Right atrium auricular region (tissue), 2 donors: ENCODE measurements around the gene SCAPER. TPM values are rescaled to one million over a fixed set of nuclear protein-coding genes. Genes with fewer than 3 reads are reported as not detected.
"Not testable (repeated sequence)": the region's sequence is repeated elsewhere in the genome, so short reads cannot be mapped to it uniquely, and the experiment has no call there.

Experiments used
- DNase-seq: peaks from one replicate; pipeline ENCODE4 v3.0.0-alpha.2; 2019; ENCODE audit warnings: low spot score
- H3K27ac ChIP-seq, 2 donors: fragments of 200-600 bp; sonication (generic); 1 replicate in 1 of 2; 2 replicates in 1 of 2; pipeline ENCODE4 v1.5.1; 2016 to 2019
- H3K27me3 ChIP-seq, 2 donors: fragments of 200-600 bp; sonication (generic); one replicate each; pipeline versions ENCODE4 v1.5.1 to v1.6.0; 2017 to 2019
- H3K36me3 ChIP-seq: fragments of 200-600 bp; sonication (generic); one replicate; pipeline ENCODE4 v1.5.1; 2016
- H3K4me1 ChIP-seq, 2 donors: fragments of 200-600 bp; sonication (generic); one replicate each; pipeline versions ENCODE4 v1.5.1 to v1.6.0; 2017 to 2019
- H3K4me3 ChIP-seq, 2 donors: fragments of 200-600 bp; sonication (generic); 1 replicate in 1 of 2; 2 replicates in 1 of 2; pipeline ENCODE4 v1.5.1; 2017 to 2019; ENCODE audit warnings: mild to moderate bottlenecking in 1 of 2, moderate library complexity in 1 of 2
- H3K9me3 ChIP-seq, 2 donors: fragments of 200-600 bp; sonication (generic); one replicate each; pipeline ENCODE4 v1.5.1; 2019
- total RNA-seq, 2 donors: library from RNA; depleted of rRNA; stranded (reverse); fragments of >200 nt; gene quantifications; one replicate each; pipeline ENCODE4 v1.1.0, GENCODE V29; 2016
- TF ChIP-seq, protein P1 (sequence below), 2 donors: fragments of 200-600 bp; sonication (generic); IDR thresholded peaks; one replicate each; pipeline ENCODE4 v1.5.1; 2019; ENCODE audit warnings: antibody characterized with exemption in 2 of 2

Gene SCAPER
- total RNA-seq, 2 donors from 2014 or later = 20.5 to 52.3 TPM

DNA sequence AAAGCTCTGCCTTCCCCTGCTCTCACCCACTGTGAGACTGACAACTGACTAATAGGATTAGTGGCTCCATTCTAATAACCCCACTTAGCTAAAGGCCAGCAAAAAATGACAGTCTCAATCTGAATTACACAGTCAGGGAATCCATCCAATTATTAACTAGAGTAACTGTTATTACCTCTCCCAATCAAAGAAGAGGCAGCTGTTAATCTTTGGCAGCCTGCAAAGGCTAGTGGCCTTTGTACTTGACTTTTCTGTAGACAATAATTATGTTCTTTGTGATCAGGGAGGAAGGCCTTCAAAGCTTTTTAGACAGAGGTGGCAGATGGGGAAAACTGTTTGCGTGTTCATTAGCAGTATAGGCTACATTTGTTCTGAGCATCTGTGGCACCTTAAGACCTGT is 390.9 kb downstream of the SCAPER start:
- Histone ChIP-seq H3K27me3 (no peaks in the 10 kb centered on the region), H3K4me3 (no peak overlapping the region), H3K9me3 (no peaks in the 10 kb centered on the region), H3K36me3 (no peaks in the 10 kb centered on the region), H3K27ac (no peak overlapping the region), H3K4me1 (no peaks in the 10 kb centered on the region)
- TF ChIP-seq, protein P1, sequence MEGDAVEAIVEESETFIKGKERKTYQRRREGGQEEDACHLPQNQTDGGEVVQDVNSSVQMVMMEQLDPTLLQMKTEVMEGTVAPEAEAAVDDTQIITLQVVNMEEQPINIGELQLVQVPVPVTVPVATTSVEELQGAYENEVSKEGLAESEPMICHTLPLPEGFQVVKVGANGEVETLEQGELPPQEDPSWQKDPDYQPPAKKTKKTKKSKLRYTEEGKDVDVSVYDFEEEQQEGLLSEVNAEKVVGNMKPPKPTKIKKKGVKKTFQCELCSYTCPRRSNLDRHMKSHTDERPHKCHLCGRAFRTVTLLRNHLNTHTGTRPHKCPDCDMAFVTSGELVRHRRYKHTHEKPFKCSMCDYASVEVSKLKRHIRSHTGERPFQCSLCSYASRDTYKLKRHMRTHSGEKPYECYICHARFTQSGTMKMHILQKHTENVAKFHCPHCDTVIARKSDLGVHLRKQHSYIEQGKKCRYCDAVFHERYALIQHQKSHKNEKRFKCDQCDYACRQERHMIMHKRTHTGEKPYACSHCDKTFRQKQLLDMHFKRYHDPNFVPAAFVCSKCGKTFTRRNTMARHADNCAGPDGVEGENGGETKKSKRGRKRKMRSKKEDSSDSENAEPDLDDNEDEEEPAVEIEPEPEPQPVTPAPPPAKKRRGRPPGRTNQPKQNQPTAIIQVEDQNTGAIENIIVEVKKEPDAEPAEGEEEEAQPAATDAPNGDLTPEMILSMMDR (IDR thresholded peaks at IDR 0.05) = no peak
- no peak for DNase-seq

- Histone ChIP-seq H3K9me3 (no peaks in the 10 kb centered on the region), H3K4me3 (no peak overlapping the region), H3K4me1 (no peaks in the 10 kb centered on the region), H3K27ac (no peak overlapping the region), H3K36me3 (no peaks in the 10 kb centered on the region), H3K27me3 (no peaks in the 10 kb centered on the region)
- no peak for DNase-seq
- TF ChIP-seq, protein P1 (IDR thresholded peaks at IDR 0.05) = no peak
Observed at GRCh38 chr15:76512971-76513370, 392.2 kb downstream of the SCAPER start.

- not testable (repeated sequence) for H3K36me3 ChIP-seq, H3K27me3 ChIP-seq, H3K4me3 ChIP-seq, DNase-seq, H3K27ac ChIP-seq, H3K4me1 ChIP-seq, H3K9me3 ChIP-seq
Observed at GRCh38 chr15:76510663-76511062, 394.5 kb downstream of the SCAPER start.

GRCh38 chr15:76503804-76504203 is 401.3 kb downstream of the SCAPER start:
- no peaks in the 10 kb centered on the region for H3K27me3 ChIP-seq
- H3K4me1 ChIP-seq = no peaks in the 10 kb centered on the region
- no peak overlapping the region for H3K27ac ChIP-seq
- no peaks in the 10 kb centered on the region for H3K9me3 ChIP-seq
- TF ChIP-seq, protein P1 (IDR thresholded peaks at IDR 0.05) = no peak
- peaks cover 9% of the 10 kb centered on the region for H3K36me3 ChIP-seq
- no peak overlapping the region for H3K4me3 ChIP-seq
- no peak for DNase-seq

DNA sequence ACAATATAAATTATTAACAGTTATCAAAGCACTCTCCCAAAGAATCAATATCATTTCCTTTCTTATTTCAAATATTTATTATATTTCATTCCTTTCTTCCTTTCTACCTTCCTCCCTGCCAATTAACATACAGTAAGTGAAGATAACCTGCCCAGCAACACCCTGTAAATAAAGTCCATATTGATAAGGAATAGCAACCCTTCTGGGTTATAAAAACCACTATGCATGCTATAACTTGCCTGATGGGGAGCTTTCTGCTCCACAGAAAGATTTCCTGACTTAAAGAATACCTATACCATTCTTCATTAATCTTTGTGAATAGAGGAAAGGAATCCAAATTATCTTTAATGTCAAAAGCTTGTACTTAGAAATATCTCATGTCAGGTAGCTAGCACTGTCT is 402.0 kb downstream of the SCAPER start:
- Histone ChIP-seq H3K27me3 (no peaks in the 10 kb centered on the region), H3K4me3 (no peak overlapping the region), H3K9me3 (no peaks in the 10 kb centered on the region), H3K36me3 (peaks cover 9% of the 10 kb centered on the region), H3K27ac (no peak overlapping the region), H3K4me1 (no peaks in the 10 kb centered on the region)
- no peak for DNase-seq
- TF ChIP-seq, protein P1 (IDR thresholded peaks at IDR 0.05) = no peak

- Histone ChIP-seq H3K4me3 (no peak overlapping the region), H3K36me3 (peaks cover 9% of the 10 kb centered on the region)
- TF ChIP-seq, protein P1 (IDR thresholded peaks at IDR 0.05) = no peak
Observed at GRCh38 chr15:76502678-76503077, 402.5 kb downstream of the SCAPER start.

DNA sequence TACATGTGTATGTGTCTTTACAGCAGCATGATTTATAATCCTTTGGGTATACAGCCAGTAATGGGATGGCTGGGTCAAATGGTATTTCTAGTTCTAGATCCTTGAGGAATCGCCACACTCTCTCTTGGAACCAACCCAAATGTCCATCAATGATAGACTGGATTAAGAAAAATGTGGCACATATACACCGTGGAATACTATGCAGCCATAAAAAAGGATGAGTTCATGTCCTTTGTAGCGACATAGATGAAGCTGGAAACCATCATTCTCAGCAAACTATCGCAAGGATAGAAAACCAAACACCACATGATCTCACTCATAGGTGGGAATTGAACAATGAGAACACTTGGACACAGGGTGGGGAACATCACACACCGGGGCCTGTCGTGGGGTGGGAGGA is 403.0 kb downstream of the SCAPER start:
- H3K4me1 ChIP-seq, H3K4me3 ChIP-seq, H3K36me3 ChIP-seq: not testable (repeated sequence)

More at GRCh38 chr15:76502678-76503077, 402.5 kb downstream of the SCAPER start:
- no peak for DNase-seq
- Histone ChIP-seq H3K9me3 (no peaks in the 10 kb centered on the region), H3K4me1 (no peaks in the 10 kb centered on the region), H3K27ac (no peak overlapping the region), H3K27me3 (no peaks in the 10 kb centered on the region)

More for the DNA sequence above, 403.0 kb downstream of the SCAPER start:
- not testable (repeated sequence) for H3K9me3 ChIP-seq, H3K27ac ChIP-seq, H3K27me3 ChIP-seq, DNase-seq
